Measurements from ENCODE around the gene POLR2E.

- TF ChIP-seq ZNF552 (CRISPR knock-in tag; IDR thresholded peaks at IDR 0.05; ENCODE audit: borderline replicate concordance), result no peak
- TF ChIP-seq NKX3-1 (CRISPR knock-in tag; IDR thresholded peaks at IDR 0.05), result no peak
- no peak for TF ChIP-seq CTCF (CRISPR knock-in tag; IDR thresholded peaks at IDR 0.05)
- no peak for TF ChIP-seq ZFX (CRISPR knock-in tag; IDR thresholded peaks at IDR 0.05; ENCODE audit: low read depth)
- TF ChIP-seq ATF3 (CRISPR knock-in tag; IDR thresholded peaks at IDR 0.05), result no peak
- no peak for TF ChIP-seq TSC22D2 (CRISPR knock-in tag; IDR thresholded peaks at IDR 0.05; ENCODE audit: borderline replicate concordance)
- TF ChIP-seq ZNF160 (CRISPR knock-in tag; IDR thresholded peaks at IDR 0.05), result no peak
- TF ChIP-seq ZNF776 (CRISPR knock-in tag; IDR thresholded peaks at IDR 0.05), result no peak
- no peak for TF ChIP-seq ETV6 (CRISPR knock-in tag; conservative IDR thresholded peaks at IDR 0.05)
- no peak for TF ChIP-seq PBX3 (CRISPR knock-in tag; IDR thresholded peaks at IDR 0.05; ENCODE audit: borderline replicate concordance)
- TF ChIP-seq BHLHE40 (IDR thresholded peaks at IDR 0.05; ENCODE audit: low read length), result no peak
- no peak for TF ChIP-seq KDM1A (CRISPR knock-in tag; IDR thresholded peaks at IDR 0.05)
- TF ChIP-seq FOXO1 (CRISPR knock-in tag; IDR thresholded peaks at IDR 0.05), result no peak
Measured at GRCh38 chr19:1122021-1122971, 27.1 kb upstream of the POLR2E start.
